ENCODE data around the gene GFRA3. TPM values are rescaled to one million over a fixed set of nuclear protein-coding genes. Genes with fewer than 3 reads are reported as not detected.
A peak's percentile ranks its signal among the peaks of the same experiment; 100 is the strongest.
"Not testable (repeated sequence)": the region's sequence is repeated elsewhere in the genome, so short reads cannot be mapped to it uniquely, and the experiment has no call there.

The GFRA3 gene
- total RNA-seq (2014; rRNA removed; shearing (Covaris generic)), result not detected in 2 replicates

GRCh38 chr5:138274189-138274853, at the start of gene GFRA3:
TSS of gene GFRA3 (minus strand) at chr5:138274621. CDS start at chr5:138274424, 197 bp downstream.
- Histone ChIP-seq H3K4me3 (no peak within 1 kb of the TSS), H3K4me1 (replicated peaks) (no peaks in the 10 kb centered on the region), H3K27me3 (replicated peaks) (peaks cover 26% of the 10 kb centered on the region), H3K27ac (no peak within 1 kb of the TSS), H3K36me3 (no peaks in the 10 kb centered on the region), H3K9me3 (replicated peaks) (no peaks in the 10 kb centered on the region; the same call in 1 of the 2 replicates)
- no peak for DNase-seq (ENCODE audit: low read depth in 1 of 2, low spot score in 2 of 2)

- H3K27me3 ChIP-seq (replicated peaks); H3K4me1 ChIP-seq (replicated peaks); H3K27ac ChIP-seq; H3K9me3 ChIP-seq (replicated peaks); H3K4me3 ChIP-seq; DNase-seq (ENCODE audit: low read depth in 1 of 2, low spot score in 2 of 2): not testable (repeated sequence)
- peaks cover 53% of the 10 kb centered on the region for H3K36me3 ChIP-seq
Measured at GRCh38 chr5:138318211-138318610, 43.8 kb upstream of the GFRA3 start.

- Histone ChIP-seq H3K4me1 (replicated peaks) (no peaks in the 10 kb centered on the region), H3K36me3 (peaks cover 61% of the 10 kb centered on the region), H3K27ac (no peak overlapping the region), H3K9me3 (replicated peaks) (no peaks in the 10 kb centered on the region), H3K27me3 (replicated peaks) (no peaks in the 10 kb centered on the region), H3K4me3 (no peak overlapping the region)
- DNase-seq (ENCODE audit: low read depth in 1 of 2, low spot score in 2 of 2), result no peak
Measured at GRCh38 chr5:138316355-138316754, 41.9 kb upstream of the GFRA3 start.

GRCh38 chr5:138315751-138316278, 41.4 kb upstream of the GFRA3 start:
- no peak for DNase-seq (ENCODE audit: low read depth in 1 of 2, low spot score in 2 of 2)
- no peaks in the 10 kb centered on the region for H3K4me1 ChIP-seq (replicated peaks)
- H3K4me3 ChIP-seq, result no peak overlapping the region
- H3K27ac ChIP-seq, result no peak overlapping the region
- H3K27me3 ChIP-seq (replicated peaks), result no peaks in the 10 kb centered on the region
- peaks cover 61% of the 10 kb centered on the region for H3K36me3 ChIP-seq
- no peaks in the 10 kb centered on the region for H3K9me3 ChIP-seq (replicated peaks)

GRCh38 chr5:138305797-138306196, 31.4 kb upstream of the GFRA3 start:
- Histone ChIP-seq H3K27ac (no peak overlapping the region), H3K27me3 (replicated peaks) (no peaks in the 10 kb centered on the region), H3K4me1 (replicated peaks) (no peaks in the 10 kb centered on the region), H3K9me3 (replicated peaks) (no peaks in the 10 kb centered on the region), H3K4me3 (no peak overlapping the region), H3K36me3 (peaks cover 34% of the 10 kb centered on the region)
- DNase-seq (ENCODE audit: low read depth in 1 of 2, low spot score in 2 of 2), result no peak

GRCh38 chr5:138303372-138303771, 29.0 kb upstream of the GFRA3 start:
- no peak overlapping the region for H3K4me3 ChIP-seq
- peaks cover 33% of the 10 kb centered on the region for H3K36me3 ChIP-seq
- H3K9me3 ChIP-seq (replicated peaks), result no peaks in the 10 kb centered on the region
- DNase-seq (ENCODE audit: low read depth in 1 of 2, low spot score in 2 of 2), result no peak
- no peaks in the 10 kb centered on the region for H3K4me1 ChIP-seq (replicated peaks)
- no peaks in the 10 kb centered on the region for H3K27me3 ChIP-seq (replicated peaks)
- H3K27ac ChIP-seq, result no peak overlapping the region

- H3K36me3 ChIP-seq, result peaks cover 52% of the 10 kb centered on the region
- no peak overlapping the region for H3K4me3 ChIP-seq
- no peaks in the 10 kb centered on the region for H3K9me3 ChIP-seq (replicated peaks)
- no peak for DNase-seq (ENCODE audit: low read depth in 1 of 2, low spot score in 2 of 2)
- H3K27ac ChIP-seq, result no peak overlapping the region
- H3K27me3 ChIP-seq (replicated peaks), result no peaks in the 10 kb centered on the region
- H3K4me1 ChIP-seq (replicated peaks), result no peaks in the 10 kb centered on the region
Measured at GRCh38 chr5:138289296-138289695, 14.9 kb upstream of the GFRA3 start.

- peaks cover 49% of the 10 kb centered on the region for H3K36me3 ChIP-seq
- H3K4me3 ChIP-seq, result no peak overlapping the region
- H3K27ac ChIP-seq, result no peak overlapping the region
- H3K9me3 ChIP-seq (replicated peaks), result no peaks in the 10 kb centered on the region
- DNase-seq (ENCODE audit: low read depth in 1 of 2, low spot score in 2 of 2), result no peak
- no peaks in the 10 kb centered on the region for H3K4me1 ChIP-seq (replicated peaks)
- H3K27me3 ChIP-seq (replicated peaks), result no peaks in the 10 kb centered on the region
Measured at GRCh38 chr5:138287246-138287645, 12.8 kb upstream of the GFRA3 start.

GRCh38 chr5:138282920-138283742, 8.7 kb upstream of the GFRA3 start:
- Histone ChIP-seq H3K4me3 (no peak overlapping the region), H3K27ac (no peak overlapping the region), H3K9me3 (replicated peaks) (no peaks in the 10 kb centered on the region; the same call in 1 of the 2 replicates), H3K4me1 (replicated peaks) (no peaks in the 10 kb centered on the region), H3K36me3 (peaks cover 33% of the 10 kb centered on the region), H3K27me3 (replicated peaks) (no peaks in the 10 kb centered on the region)
- peak in 1 of 2 experiments; percentile 33 for DNase-seq (ENCODE audit: low read depth in 1 of 2, low spot score in 2 of 2)

- H3K27me3 ChIP-seq (replicated peaks), result 0 out of 2 replicates have a peak, but pooled peaks cover 3% of the 10 kb centered on the region
- no peak for DNase-seq (ENCODE audit: low read depth in 1 of 2, low spot score in 2 of 2)
- no peaks in the 10 kb centered on the region for H3K4me1 ChIP-seq (replicated peaks)
- H3K36me3 ChIP-seq, result peaks cover 16% of the 10 kb centered on the region
- no peak overlapping the region for H3K27ac ChIP-seq
- no peaks in the 10 kb centered on the region; the same call in 1 of the 2 replicates for H3K9me3 ChIP-seq (replicated peaks)
- H3K4me3 ChIP-seq, result no peak overlapping the region
Measured at GRCh38 chr5:138280915-138281314, 6.5 kb upstream of the GFRA3 start.

- H3K27ac ChIP-seq, result no peak overlapping the region
- H3K9me3 ChIP-seq (replicated peaks), result no peaks in the 10 kb centered on the region; the same call in 1 of the 2 replicates
- peaks cover 26% of the 10 kb centered on the region for H3K27me3 ChIP-seq (replicated peaks)
- no peak for DNase-seq (ENCODE audit: low read depth in 1 of 2, low spot score in 2 of 2)
- H3K36me3 ChIP-seq, result no peaks in the 10 kb centered on the region
- no peaks in the 10 kb centered on the region for H3K4me1 ChIP-seq (replicated peaks)
- H3K4me3 ChIP-seq, result no peak overlapping the region
Measured at GRCh38 chr5:138276402-138277054, 2.1 kb upstream of the GFRA3 start.

- DNase-seq (ENCODE audit: low read depth in 1 of 2, low spot score in 2 of 2), result no peak
- Histone ChIP-seq H3K4me3 (no peak overlapping the region), H3K36me3 (no peaks in the 10 kb centered on the region), H3K4me1 (replicated peaks) (no peaks in the 10 kb centered on the region), H3K9me3 (replicated peaks) (no peaks in the 10 kb centered on the region; the same call in 1 of the 2 replicates), H3K27me3 (replicated peaks) (peaks cover 26% of the 10 kb centered on the region), H3K27ac (no peak overlapping the region)
Measured at GRCh38 chr5:138275895-138276294, 1.5 kb upstream of the GFRA3 start.

- H3K9me3 ChIP-seq (replicated peaks), result no peaks in the 10 kb centered on the region; the same call in 1 of the 2 replicates
- no peaks in the 10 kb centered on the region for H3K36me3 ChIP-seq
- H3K27ac ChIP-seq, result no peak overlapping the region
- peaks cover 26% of the 10 kb centered on the region for H3K27me3 ChIP-seq (replicated peaks)
- no peak for DNase-seq (ENCODE audit: low read depth in 1 of 2, low spot score in 2 of 2)
- no peaks in the 10 kb centered on the region for H3K4me1 ChIP-seq (replicated peaks)
- H3K4me3 ChIP-seq, result no peak overlapping the region
Measured at GRCh38 chr5:138275379-138275782, 960 bp upstream of the GFRA3 start.
